GM12864 (cell line): ENCODE results near the gene LRIT2.

Experiments used
- DNase-seq: peaks from one replicate; pipeline ENCODE4 v3.0.0-alpha.2; 2011; ENCODE audit warnings: low read depth
- H3K4me3 ChIP-seq: 2 replicates; pipeline ENCODE4 v1.5.1; 2011; ENCODE audit warnings: mild to moderate bottlenecking, low read depth, low read length, control low read depth
- TF ChIP-seq, protein P1 (sequence below): IDR thresholded peaks from 2 replicates; pipeline ENCODE4 v1.5.1; 2011; ENCODE audit warnings: low read depth, mild to moderate bottlenecking, moderate library complexity, low read length, control low read depth, inconsistent platforms; ENCODE audit errors: missing control alignments

Gene LRIT2

DNA sequence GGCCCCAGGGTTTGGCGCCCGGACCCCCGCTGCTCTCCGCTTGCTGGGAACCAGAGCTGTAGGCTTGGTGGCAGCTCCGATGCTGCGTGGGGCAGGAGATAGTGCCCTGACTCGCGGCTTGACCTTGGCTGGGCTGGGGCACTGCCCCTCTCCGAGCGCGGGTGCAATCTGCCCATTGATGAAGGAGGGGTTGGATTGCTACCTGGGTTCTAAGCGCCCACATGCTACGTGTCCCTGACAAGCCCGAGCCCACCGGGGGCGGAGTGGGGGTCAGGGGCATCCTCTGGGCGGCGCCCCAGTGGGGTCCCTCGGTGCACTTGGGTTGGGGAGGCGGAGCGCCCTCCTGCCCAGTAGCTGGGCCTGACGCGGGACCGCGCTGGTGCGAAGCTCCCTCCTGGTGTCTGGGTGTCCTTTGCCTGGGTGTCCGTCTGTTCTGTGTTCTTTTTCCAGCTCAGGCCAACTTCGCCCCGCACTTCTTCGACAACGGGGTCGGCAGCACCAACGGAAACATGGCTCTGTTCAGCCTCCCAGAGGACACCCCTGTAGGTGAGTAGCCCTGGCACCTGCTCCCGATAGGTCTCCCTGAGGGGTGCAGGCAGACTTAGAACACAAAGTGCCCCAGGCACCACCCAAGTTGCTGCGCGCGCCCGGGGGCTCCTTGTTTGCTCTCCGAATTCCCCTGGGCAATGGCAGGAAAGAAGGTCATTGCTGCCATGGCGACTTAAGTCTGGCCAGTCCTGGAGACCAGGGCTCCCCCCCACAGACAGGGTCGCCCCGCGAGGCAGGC lies 30.1 kb downstream of the LRIT2 start:
- TF ChIP-seq, protein P1, sequence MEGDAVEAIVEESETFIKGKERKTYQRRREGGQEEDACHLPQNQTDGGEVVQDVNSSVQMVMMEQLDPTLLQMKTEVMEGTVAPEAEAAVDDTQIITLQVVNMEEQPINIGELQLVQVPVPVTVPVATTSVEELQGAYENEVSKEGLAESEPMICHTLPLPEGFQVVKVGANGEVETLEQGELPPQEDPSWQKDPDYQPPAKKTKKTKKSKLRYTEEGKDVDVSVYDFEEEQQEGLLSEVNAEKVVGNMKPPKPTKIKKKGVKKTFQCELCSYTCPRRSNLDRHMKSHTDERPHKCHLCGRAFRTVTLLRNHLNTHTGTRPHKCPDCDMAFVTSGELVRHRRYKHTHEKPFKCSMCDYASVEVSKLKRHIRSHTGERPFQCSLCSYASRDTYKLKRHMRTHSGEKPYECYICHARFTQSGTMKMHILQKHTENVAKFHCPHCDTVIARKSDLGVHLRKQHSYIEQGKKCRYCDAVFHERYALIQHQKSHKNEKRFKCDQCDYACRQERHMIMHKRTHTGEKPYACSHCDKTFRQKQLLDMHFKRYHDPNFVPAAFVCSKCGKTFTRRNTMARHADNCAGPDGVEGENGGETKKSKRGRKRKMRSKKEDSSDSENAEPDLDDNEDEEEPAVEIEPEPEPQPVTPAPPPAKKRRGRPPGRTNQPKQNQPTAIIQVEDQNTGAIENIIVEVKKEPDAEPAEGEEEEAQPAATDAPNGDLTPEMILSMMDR = no peak
- peak overlapping the region; percentile 49 for H3K4me3 ChIP-seq
- DNase-seq = no peak

DNA sequence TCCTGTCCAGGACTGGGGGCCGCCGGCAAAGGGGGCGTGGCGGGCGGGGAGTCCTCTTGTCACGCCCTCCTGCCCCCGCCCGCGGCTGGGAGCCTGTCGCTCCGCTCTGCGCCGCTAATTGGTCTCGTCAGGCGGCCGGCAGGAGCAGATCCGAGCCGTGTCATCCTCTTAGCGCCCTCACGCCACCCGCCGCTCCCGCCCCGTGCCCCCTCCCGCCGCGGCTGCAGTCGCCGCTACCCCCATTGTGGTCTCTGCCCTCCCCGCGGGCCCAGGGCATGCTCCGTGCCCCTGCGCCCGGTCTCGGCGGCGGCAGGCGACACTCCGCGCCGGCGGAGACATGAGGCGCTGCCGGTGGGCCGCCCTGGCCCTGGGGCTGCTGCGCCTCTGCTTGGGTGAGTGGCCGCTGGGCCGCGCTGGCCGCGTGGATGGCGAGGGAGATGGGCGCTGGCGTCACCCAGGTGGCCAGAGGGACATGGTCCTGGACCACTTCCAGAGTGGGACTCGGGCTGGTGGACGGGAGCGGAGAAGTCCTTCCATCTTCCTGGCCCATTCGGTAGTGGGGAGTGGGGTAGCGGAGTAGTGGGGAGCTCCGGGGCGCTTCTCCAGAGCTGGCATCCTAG lies 30.8 kb downstream of the LRIT2 start, which contains the start of gene CDHR1:
Gene CDHR1 (plus strand): TSS at position 114 of the 620 bp plus-strand sequence. CDS start 224 bp downstream, at position 338.
- TF ChIP-seq, protein P1 = no peak

DNA sequence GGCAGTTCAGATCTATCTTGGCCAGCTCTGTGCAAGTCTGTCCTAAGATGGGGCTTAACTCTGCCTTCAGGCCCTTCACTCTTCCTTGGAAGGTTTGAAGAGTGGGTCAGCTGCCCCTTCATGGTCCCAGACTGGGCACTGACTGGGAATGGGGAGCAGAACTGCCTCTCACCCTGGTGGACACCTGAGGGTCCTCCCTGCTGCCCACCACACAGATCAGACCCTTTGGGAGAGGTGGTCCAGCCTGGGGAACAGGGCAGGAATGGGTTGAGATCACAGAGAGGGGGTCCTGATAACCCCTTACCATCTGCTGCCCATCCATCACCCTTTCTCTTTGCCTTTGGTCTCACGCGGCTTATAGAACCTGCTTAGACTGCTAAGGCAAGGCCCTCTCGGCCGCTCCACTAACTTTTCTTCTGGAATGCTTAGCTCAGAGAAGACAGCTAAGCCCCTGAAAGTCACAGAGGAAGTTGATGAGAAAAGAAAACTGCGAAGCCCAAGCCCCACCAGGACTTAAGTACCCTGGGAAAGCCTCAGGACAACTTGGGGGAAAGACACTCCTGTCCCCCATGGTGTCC lies 31.4 kb downstream of the LRIT2 start:
- TF ChIP-seq, protein P1 = no peak
- no peak for DNase-seq
- peak overlapping the region; percentile 49 for H3K4me3 ChIP-seq

More for the DNA sequence above, 30.8 kb downstream of the LRIT2 start, which contains the start of gene CDHR1:
- no peak for DNase-seq
- peak within 1 kb of the TSS; percentile 49 for H3K4me3 ChIP-seq

DNA sequence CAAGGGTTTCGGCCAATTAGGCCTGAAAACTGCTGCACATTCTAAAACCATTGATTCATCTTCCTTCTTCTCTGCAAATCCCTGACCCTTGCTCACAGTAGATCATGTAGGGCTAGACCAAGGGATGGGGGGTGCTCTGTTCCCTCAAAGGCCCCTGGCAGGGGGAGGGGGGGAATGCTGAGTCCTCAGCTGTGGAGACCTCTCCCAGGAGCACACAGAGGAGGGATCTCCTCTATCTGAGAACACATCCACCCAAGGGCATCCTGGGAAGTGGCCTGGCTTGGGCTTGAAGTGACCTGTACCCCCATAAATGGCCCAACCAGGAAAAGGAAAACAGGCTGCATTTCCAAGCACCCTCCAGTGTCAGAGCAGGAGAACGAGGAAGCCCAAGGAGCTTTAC lies 32.0 kb downstream of the LRIT2 start:
- no peak overlapping the region for H3K4me3 ChIP-seq
- TF ChIP-seq, protein P1 = no peak
- DNase-seq = no peak

DNA sequence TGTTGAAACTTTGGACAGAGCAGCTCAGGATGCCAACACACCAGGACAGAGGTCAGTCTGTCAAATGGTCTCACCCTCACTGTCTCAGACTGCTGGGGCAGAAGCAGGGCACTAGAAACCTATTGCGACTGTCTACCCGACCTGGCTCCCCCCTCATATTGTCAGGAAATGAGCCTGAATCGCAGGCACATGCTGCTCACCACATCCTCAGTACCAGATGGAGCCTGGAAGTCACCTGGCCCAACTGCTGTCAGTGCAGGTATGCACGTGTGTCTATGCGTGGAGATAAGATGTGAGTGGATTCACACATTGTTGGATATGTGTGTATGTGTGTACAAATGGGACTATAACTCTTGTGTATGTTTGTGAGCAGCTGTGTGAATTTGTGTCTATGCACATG lies 34.2 kb downstream of the LRIT2 start:
- TF ChIP-seq, protein P1 = no peak
- DNase-seq = no peak
- H3K4me3 ChIP-seq = no peak overlapping the region

DNA sequence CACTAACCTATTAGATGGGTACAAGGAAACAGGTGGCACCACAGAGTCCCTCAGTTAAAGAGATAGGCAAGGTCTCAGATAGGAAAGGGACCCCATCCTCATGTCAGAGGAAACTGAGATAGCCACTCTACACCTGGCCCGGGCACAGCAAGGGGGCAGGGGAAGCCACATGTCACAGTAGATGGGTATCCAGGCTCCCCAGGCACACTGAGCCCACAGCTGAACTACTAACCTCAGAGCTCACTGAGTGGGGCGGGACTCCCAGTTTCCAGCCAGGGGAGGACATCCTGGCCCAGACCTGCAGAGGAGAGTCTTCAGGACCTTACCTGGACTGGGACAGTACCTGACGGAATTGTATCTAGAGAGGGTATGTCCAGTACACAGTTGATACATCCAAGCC lies 34.7 kb downstream of the LRIT2 start:
- TF ChIP-seq, protein P1 = no peak
- no peak for DNase-seq
- H3K4me3 ChIP-seq = no peak overlapping the region

DNA sequence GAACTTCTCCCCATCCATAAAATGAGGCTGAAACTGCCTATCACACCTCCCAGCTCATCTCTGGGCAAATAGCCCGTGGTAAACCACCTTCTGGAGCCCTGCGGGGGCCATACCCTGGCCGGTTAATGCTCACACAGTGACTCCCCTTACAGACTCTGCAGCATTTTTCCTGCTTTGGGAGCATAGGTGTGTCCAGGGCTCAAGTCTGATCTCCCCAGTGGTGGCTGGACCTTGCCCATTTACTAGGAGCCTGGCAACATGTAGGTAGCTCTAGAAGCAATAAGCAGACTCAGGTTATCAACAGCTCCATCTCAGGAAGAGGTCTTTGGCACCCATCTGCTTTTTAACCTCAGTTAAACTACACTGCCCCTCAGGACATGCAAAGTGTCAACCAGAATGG lies 36.5 kb downstream of the LRIT2 start:
- TF ChIP-seq, protein P1 = no peak
- no peak for DNase-seq
- H3K4me3 ChIP-seq = no peak overlapping the region
